A549 treated with AZD2906 at 1 μM for 4 hours (cell line): ENCODE measurements around the gene ATG16L1. TPM values are rescaled to one million over a fixed set of nuclear protein-coding genes. Genes with fewer than 3 reads are reported as not detected.

Source experiments
- total RNA-seq: library from RNA; stranded (reverse); fragments of 200-300 nt; extraction: Qiagen RNA extraction; gene quantifications from 5 replicates; pipeline ENCODE4 v1.2.3, GENCODE V29; 2022

ATG16L1 gene
- 34.7 to 37.8 TPM (median 36.4 TPM) in 5 replicates for total RNA-seq

GRCh38 chr2:233251306-233252116, at the start of gene ATG16L1:
Gene ATG16L1, plus strand, starts transcription at chr2:233251673. Its CDS starts 155 bp downstream, at chr2:233251828.

GRCh38 chr2:233307565-233307964, 56.1 kb downstream of the ATG16L1 start, which contains the start of gene SAG:
Gene SAG, plus strand, starts transcription at chr2:233307816. Its CDS starts 1,374 bp downstream, at chr2:233309190.

Other genes with a start within 250 kb of the ATG16L1 start
- 13.0 to 16.8 TPM (median 15.5 TPM) in 5 replicates for gene NGEF, start 238.4 kb upstream of the ATG16L1 start, total RNA-seq
- gene NEU2, start 219.0 kb upstream of the ATG16L1 start, total RNA-seq, result not detected in 5 replicates
- 0.49 to 0.74 TPM (median 0.53 TPM) in 5 replicates for gene INPP5D, start 191.3 kb upstream of the ATG16L1 start, total RNA-seq
- not detected in 5 replicates for gene SAG, start 56.1 kb downstream of the ATG16L1 start, total RNA-seq
- gene DGKD, start 102.8 kb downstream of the ATG16L1 start, total RNA-seq, result 68.3 to 79.0 TPM (median 73.6 TPM) in 5 replicates